ENCODE measurements around the gene PADI3. TPM values are rescaled to one million over a fixed set of nuclear protein-coding genes. Genes with fewer than 3 reads are reported as not detected.

Gene PADI3
- polyA plus RNA-seq, 1 donor (not counting 4 experiments of a cell fraction or from before 2014, with no cell fraction given) = 6.1 TPM

DNA sequence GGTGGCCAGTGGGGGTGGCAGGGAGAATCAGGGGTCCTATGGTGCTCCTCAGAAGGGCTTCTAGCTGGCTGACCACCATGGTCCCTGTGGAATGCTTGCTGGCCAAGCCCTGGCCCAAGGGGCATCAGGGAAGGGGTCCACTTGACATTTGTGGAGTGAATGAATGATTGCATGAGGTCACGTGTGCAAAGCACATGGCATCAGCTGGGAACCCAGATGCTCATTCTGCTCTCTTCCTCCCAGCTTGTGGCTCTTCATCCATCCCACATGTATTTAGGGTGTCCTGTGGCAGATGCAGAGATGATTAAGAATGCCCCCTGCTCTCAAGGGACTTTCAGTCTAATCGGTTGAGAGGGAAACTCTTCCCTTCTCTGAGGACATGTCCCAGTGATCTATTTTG lies 32.0 kb downstream of the PADI3 start:
- FAIRE-seq = no peak
- Histone ChIP-seq H3K27ac (ENCODE audit: control insufficient read depth, insufficient read depth, low read length) (no peak overlapping the region), H3K4me1 (ENCODE audit: control insufficient read depth, extremely low read depth, insufficient read depth, low read length) (peaks cover 27% of the 10 kb centered on the region), H3K4me3 (ENCODE audit: control insufficient read depth in 2 of 3, extremely low read depth in 1 of 3, insufficient read depth in 2 of 3, low read depth in 1 of 3, low read length in 3 of 3) (no peak overlapping the region), H3K9me1 (ENCODE audit: control insufficient read depth, extremely low read depth, insufficient read depth, low read length) (no peaks in the 10 kb centered on the region), H4K20me1 (ENCODE audit: control insufficient read depth, extremely low read depth, insufficient read depth, low read length) (no peaks in the 10 kb centered on the region), H3K4me2 (ENCODE audit: control insufficient read depth, extremely low read depth, insufficient read depth, low read depth, low read length) (no peak overlapping the region), H3K27me3 (ENCODE audit: control insufficient read depth, extremely low read depth, insufficient read depth, low read length) (no peaks in the 10 kb centered on the region), H3K9ac (ENCODE audit: control insufficient read depth, extremely low read depth, insufficient read depth, low read length) (no peak overlapping the region), H3K36me3 (ENCODE audit: control insufficient read depth in 2 of 2, extremely low read depth in 1 of 2, insufficient read depth in 2 of 2, low read length in 2 of 2) (no peaks in the 10 kb centered on the region), H2AFZ (ENCODE audit: control insufficient read depth, low read length) (no peak overlapping the region), H3K79me2 (ENCODE audit: control insufficient read depth, insufficient read depth, low read length) (no peaks in the 10 kb centered on the region), H3K9me3 (ENCODE audit: control insufficient read depth, low read depth, low read length) (no peaks in the 10 kb centered on the region)
- dilution Hi-C loops (cut with MboI; ENCODE audit: extremely low pct_ligation_motif_present, low sequenced_read_pairs) = loop anchor here (10.0 kb wide), 1 partner anchor 74 kb away; no protein-coding TSS in a partner anchor
- TF ChIP-seq, protein P1, sequence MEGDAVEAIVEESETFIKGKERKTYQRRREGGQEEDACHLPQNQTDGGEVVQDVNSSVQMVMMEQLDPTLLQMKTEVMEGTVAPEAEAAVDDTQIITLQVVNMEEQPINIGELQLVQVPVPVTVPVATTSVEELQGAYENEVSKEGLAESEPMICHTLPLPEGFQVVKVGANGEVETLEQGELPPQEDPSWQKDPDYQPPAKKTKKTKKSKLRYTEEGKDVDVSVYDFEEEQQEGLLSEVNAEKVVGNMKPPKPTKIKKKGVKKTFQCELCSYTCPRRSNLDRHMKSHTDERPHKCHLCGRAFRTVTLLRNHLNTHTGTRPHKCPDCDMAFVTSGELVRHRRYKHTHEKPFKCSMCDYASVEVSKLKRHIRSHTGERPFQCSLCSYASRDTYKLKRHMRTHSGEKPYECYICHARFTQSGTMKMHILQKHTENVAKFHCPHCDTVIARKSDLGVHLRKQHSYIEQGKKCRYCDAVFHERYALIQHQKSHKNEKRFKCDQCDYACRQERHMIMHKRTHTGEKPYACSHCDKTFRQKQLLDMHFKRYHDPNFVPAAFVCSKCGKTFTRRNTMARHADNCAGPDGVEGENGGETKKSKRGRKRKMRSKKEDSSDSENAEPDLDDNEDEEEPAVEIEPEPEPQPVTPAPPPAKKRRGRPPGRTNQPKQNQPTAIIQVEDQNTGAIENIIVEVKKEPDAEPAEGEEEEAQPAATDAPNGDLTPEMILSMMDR (optimal IDR thresholded peaks at IDR 0.05 in 1 of 3, IDR thresholded peaks at IDR 0.05 in 1 of 3, conservative IDR thresholded peaks at IDR 0.05 in 1 of 3; ENCODE audit: extremely low read depth in 1 of 3, insufficient read depth in 2 of 3, low read length in 3 of 3) = no peak
- no peak for TF ChIP-seq EZH2 (IDR thresholded peaks at IDR 0.05; ENCODE audit: low read length)
- DNase-seq (ENCODE audit: low read depth, low spot score) = no peak

DNA sequence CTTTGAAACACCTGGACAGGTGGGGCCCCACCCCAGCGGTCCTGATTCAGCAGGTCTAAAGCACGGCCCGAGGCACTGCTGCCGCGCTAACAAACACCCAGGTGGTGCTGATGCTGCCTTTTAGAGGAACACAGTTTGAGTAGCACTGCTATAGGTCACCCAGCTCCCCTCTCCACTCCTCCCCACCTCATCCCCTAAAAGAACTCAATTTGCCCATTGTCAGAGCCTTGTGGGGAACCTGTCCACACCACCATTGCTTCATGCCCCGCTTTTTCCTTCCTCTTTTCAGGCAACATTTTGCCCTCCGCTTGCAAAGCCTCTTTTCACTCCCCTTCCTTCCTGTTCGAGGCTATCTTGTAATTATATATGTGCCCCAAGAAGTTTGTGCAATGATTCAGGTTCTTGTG lies 32.9 kb downstream of the PADI3 start:
- FAIRE-seq (peak; percentile 73), DNase-seq (ENCODE audit: low read depth, low spot score) (peak; percentile 45)
- Histone ChIP-seq H3K4me2 (ENCODE audit: control insufficient read depth, extremely low read depth, insufficient read depth, low read depth, low read length) (peak overlapping the region; percentile 23), H3K27me3 (ENCODE audit: control insufficient read depth, extremely low read depth, insufficient read depth, low read length) (no peaks in the 10 kb centered on the region), H3K4me3 (ENCODE audit: control insufficient read depth in 2 of 3, extremely low read depth in 1 of 3, insufficient read depth in 2 of 3, low read depth in 1 of 3, low read length in 3 of 3) (no peak overlapping the region), H4K20me1 (ENCODE audit: control insufficient read depth, extremely low read depth, insufficient read depth, low read length) (no peaks in the 10 kb centered on the region), H2AFZ (ENCODE audit: control insufficient read depth, low read length) (no peak overlapping the region), H3K4me1 (ENCODE audit: control insufficient read depth, extremely low read depth, insufficient read depth, low read length) (peaks cover 26% of the 10 kb centered on the region), H3K9me1 (ENCODE audit: control insufficient read depth, extremely low read depth, insufficient read depth, low read length) (no peaks in the 10 kb centered on the region), H3K36me3 (ENCODE audit: control insufficient read depth in 2 of 2, extremely low read depth in 1 of 2, insufficient read depth in 2 of 2, low read length in 2 of 2) (no peaks in the 10 kb centered on the region), H3K27ac (ENCODE audit: control insufficient read depth, insufficient read depth, low read length) (no peak overlapping the region), H3K79me2 (ENCODE audit: control insufficient read depth, insufficient read depth, low read length) (no peaks in the 10 kb centered on the region), H3K9me3 (ENCODE audit: control insufficient read depth, low read depth, low read length) (no peaks in the 10 kb centered on the region), H3K9ac (ENCODE audit: control insufficient read depth, extremely low read depth, insufficient read depth, low read length) (no peak overlapping the region)
- TF ChIP-seq, protein P1 (optimal IDR thresholded peaks at IDR 0.05 in 1 of 3, IDR thresholded peaks at IDR 0.05 in 1 of 3, conservative IDR thresholded peaks at IDR 0.05 in 1 of 3; ENCODE audit: extremely low read depth in 1 of 3, insufficient read depth in 2 of 3, low read length in 3 of 3) = peak in 1 of 3 experiments; percentile 40
- no peak for TF ChIP-seq EZH2 (IDR thresholded peaks at IDR 0.05; ENCODE audit: low read length)
- dilution Hi-C loops (cut with MboI; ENCODE audit: extremely low pct_ligation_motif_present, low sequenced_read_pairs) = loop anchor here (10.0 kb wide), 1 partner anchor 73 kb away; no protein-coding TSS in a partner anchor
